SK-N-SH (cell line): ENCODE data around the gene ESD.

Experiments used
- CTCF ChIP-seq: fragments of 200-600 bp; sonication (generic); IDR thresholded peaks from 2 replicates; pipeline ENCODE4 v1.6.1; 2017; ENCODE audit warnings: antibody characterized with exemption, mild to moderate bottlenecking, moderate library complexity
- EP300 ChIP-seq, 2 experiments: IDR thresholded peaks; 2 replicates each; pipeline versions ENCODE4 v1.4.0 to v1.6.1; 2012; ENCODE audit warnings: borderline replicate concordance in 1 of 2, low read depth in 1 of 2, low read length in 1 of 2
- MAX ChIP-seq: IDR thresholded peaks from 2 replicates; pipeline ENCODE4 v1.4.0; 2012; ENCODE audit warnings: low read depth
- MXI1 ChIP-seq: IDR thresholded peaks from 2 replicates; pipeline ENCODE4 v1.6.1; 2012; ENCODE audit warnings: mild to moderate bottlenecking, low read depth, low read length, improper control_type of control experiment
- POLR2AphosphoS5 ChIP-seq: IDR thresholded peaks from 2 replicates; pipeline ENCODE4 v1.6.1; 2012; ENCODE audit warnings: low read depth, low read length

- no peak for TF ChIP-seq CTCF
- TF ChIP-seq MAX, result no peak
- no peak for TF ChIP-seq POLR2AphosphoS5
- TF ChIP-seq MXI1, result no peak
- TF ChIP-seq EP300 (IDR thresholded peaks at IDR 0.05; ENCODE audit: borderline replicate concordance in 1 of 2, low read depth in 1 of 2, low read length in 1 of 2), result no peak
These were observed 21.4 kb downstream of the ESD start for GRCh38 chr13:46775385-46776107.
